Esophagus squamous epithelium (tissue), 5 donors: ENCODE measurements around the gene RSAD1. TPM values are rescaled to one million over a fixed set of nuclear protein-coding genes. Genes with fewer than 3 reads are reported as not detected.

ENCODE experiments used
- DNase-seq: peaks from one replicate; lab custom pipeline; 2025; lab: John Stamatoyannopoulos, UW
- H3K27ac ChIP-seq, 4 donors: fragments of 200-600 bp; sonication (generic); one replicate each; pipeline ENCODE4 v1.5.1; 2016 to 2019; ENCODE audit warnings: mild to moderate bottlenecking in 1 of 4
- H3K27me3 ChIP-seq, 4 donors: fragments of 200-600 bp; sonication (generic); 1 replicate in 3 of 4; 2 replicates in 1 of 4; pipeline versions ENCODE4 v1.5.1 to v1.6.0; 2017 to 2021; ENCODE audit warnings: antibody characterized with exemption in 1 of 4
- H3K36me3 ChIP-seq, 3 donors: fragments of 200-600 bp; sonication (generic); one replicate each; pipeline ENCODE4 v1.5.1; 2016 to 2019
- H3K4me1 ChIP-seq, 3 donors: fragments of 200-600 bp; sonication (generic); one replicate each; pipeline ENCODE4 v1.5.1; 2017 to 2019
- H3K4me3 ChIP-seq, 4 donors: fragments of 200-600 bp; sonication (generic); 1 replicate in 3 of 4; 2 replicates in 1 of 4; pipeline ENCODE4 v1.5.1; 2016 to 2019; ENCODE audit warnings: mild to moderate bottlenecking in 2 of 4, moderate library complexity in 1 of 4
- H3K9me3 ChIP-seq, 3 donors: fragments of 200-600 bp; sonication (generic); one replicate each; pipeline ENCODE4 v1.5.1; 2016 to 2019
- POLR2A ChIP-seq, 4 donors: fragments of 450-650 bp; IDR thresholded peaks; one replicate each; pipeline ENCODE4 v1.6.1; 2017; ENCODE audit warnings: antibody characterized with exemption in 4 of 4, mild to moderate bottlenecking in 4 of 4, moderate library complexity in 3 of 4
- WGBS, 2 donors: methylation state at CpG; one replicate each; pipeline ENCODE4 v1.1.5; 2018; 5-methylcytosine and 5-hydroxymethylcytosine counted together
- intact Hi-C: fragments of 100-400 bp; cut with DNase I; formaldehyde crosslinking; loops from one replicate; pipeline ENCODE4 v1.15.0; 2022
- total RNA-seq, 4 donors: library from RNA; depleted of rRNA; stranded (reverse); fragments of >200 nt; gene quantifications; one replicate each; pipeline ENCODE4 v1.1.0, GENCODE V29; 2016
- TF ChIP-seq, protein P1 (sequence below), 6 experiments: fragments of 450-650 bp in 4 of 6; fragments of 200-600 bp in 2 of 6; sonication (generic) in 2 of 6; IDR thresholded peaks; one replicate each; pipeline ENCODE4 v1.5.1; 2016 to 2019; ENCODE audit warnings: antibody characterized with exemption in 6 of 6, mild to moderate bottlenecking in 4 of 6, moderate library complexity in 4 of 6
- donor health status: DM: yes; HTN: yes; CAD: no.

The RSAD1 gene
- total RNA-seq, 4 donors from 2014 or later, result 9.1 to 19.3 (median 14.2) TPM

GRCh38 chr17:50521514-50521913 is 42.9 kb downstream of the RSAD1 start:
- no peaks in the 10 kb centered on the region for H3K27me3 ChIP-seq
- H3K9me3 ChIP-seq, result no peaks in the 10 kb centered on the region
- 86% methylated on average over 2 of the region's 2 CpGs; no CpG with 5 or more reads in 1 of the 2 donors for WGBS, 2 donors
- no peaks in the 10 kb centered on the region for H3K36me3 ChIP-seq
- peaks cover 0 to 33% (median 0%) of the 10 kb centered on the region in 3 donors for H3K4me1 ChIP-seq
- DNase-seq, result no peak
- no peak overlapping the region for H3K27ac ChIP-seq
- no peak for TF ChIP-seq POLR2A (IDR thresholded peaks at IDR 0.05)
- TF ChIP-seq, protein P1, sequence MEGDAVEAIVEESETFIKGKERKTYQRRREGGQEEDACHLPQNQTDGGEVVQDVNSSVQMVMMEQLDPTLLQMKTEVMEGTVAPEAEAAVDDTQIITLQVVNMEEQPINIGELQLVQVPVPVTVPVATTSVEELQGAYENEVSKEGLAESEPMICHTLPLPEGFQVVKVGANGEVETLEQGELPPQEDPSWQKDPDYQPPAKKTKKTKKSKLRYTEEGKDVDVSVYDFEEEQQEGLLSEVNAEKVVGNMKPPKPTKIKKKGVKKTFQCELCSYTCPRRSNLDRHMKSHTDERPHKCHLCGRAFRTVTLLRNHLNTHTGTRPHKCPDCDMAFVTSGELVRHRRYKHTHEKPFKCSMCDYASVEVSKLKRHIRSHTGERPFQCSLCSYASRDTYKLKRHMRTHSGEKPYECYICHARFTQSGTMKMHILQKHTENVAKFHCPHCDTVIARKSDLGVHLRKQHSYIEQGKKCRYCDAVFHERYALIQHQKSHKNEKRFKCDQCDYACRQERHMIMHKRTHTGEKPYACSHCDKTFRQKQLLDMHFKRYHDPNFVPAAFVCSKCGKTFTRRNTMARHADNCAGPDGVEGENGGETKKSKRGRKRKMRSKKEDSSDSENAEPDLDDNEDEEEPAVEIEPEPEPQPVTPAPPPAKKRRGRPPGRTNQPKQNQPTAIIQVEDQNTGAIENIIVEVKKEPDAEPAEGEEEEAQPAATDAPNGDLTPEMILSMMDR (IDR thresholded peaks at IDR 0.05), result no peak
- intact Hi-C loops, result no loop called here
- no peak overlapping the region for H3K4me3 ChIP-seq

- H3K4me3 ChIP-seq, result no peak overlapping the region
- DNase-seq, result no peak
- H3K36me3 ChIP-seq, result no peaks in the 10 kb centered on the region
- peaks cover 0 to 24% (median 0%) of the 10 kb centered on the region in 3 donors for H3K4me1 ChIP-seq
- no peaks in the 10 kb centered on the region for H3K9me3 ChIP-seq
- intact Hi-C loops, result no loop called here
- H3K27ac ChIP-seq, result no peak overlapping the region
- no peaks in the 10 kb centered on the region for H3K27me3 ChIP-seq
- 89 to 98% methylated on average over 8 to 9 of the region's 10 CpGs for WGBS, 2 donors
- TF ChIP-seq, protein P1 (IDR thresholded peaks at IDR 0.05), result no peak
- TF ChIP-seq POLR2A (IDR thresholded peaks at IDR 0.05), result no peak
These were observed 44.1 kb downstream of the RSAD1 start for GRCh38 chr17:50522766-50523165.

DNA sequence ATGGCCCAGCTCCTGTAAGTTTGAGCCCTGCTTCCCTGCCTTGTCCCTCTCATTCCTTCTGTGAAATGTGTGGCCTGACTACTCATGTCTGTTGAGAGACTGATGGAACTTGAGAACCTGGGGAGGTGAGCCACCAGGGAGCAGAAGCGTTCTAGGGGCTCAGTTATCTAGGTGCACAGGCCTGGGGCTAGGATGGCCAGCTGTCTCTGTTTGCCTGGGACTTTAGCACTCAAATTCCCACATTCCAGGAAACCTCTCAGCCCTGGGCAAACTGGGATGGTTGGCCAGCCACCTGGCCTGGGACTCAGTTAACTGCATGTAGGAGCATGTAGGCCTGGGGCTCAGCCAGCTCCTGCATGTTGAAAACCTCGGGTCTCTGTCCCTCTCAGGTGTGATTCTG is 44.5 kb downstream of the RSAD1 start:
- Histone ChIP-seq H3K36me3 (no peaks in the 10 kb centered on the region), H3K27me3 (no peaks in the 10 kb centered on the region), H3K9me3 (no peaks in the 10 kb centered on the region), H3K4me1 (peaks cover 0 to 24% (median 0%) of the 10 kb centered on the region in 3 donors), H3K27ac (no peak overlapping the region), H3K4me3 (no peak overlapping the region)
- no peak for DNase-seq
- intact Hi-C loops, result no loop called here
- no peak for TF ChIP-seq POLR2A (IDR thresholded peaks at IDR 0.05)
- TF ChIP-seq, protein P1 (IDR thresholded peaks at IDR 0.05), result no peak
- 33 to 58% methylated on average over 1 to 2 of the region's 2 CpGs for WGBS, 2 donors

GRCh38 chr17:50524838-50525237 is 46.2 kb downstream of the RSAD1 start:
- H3K4me3 ChIP-seq, result no peak overlapping the region
- H3K4me1 ChIP-seq, result peaks cover 0 to 15% (median 0%) of the 10 kb centered on the region in 3 donors
- DNase-seq, result no peak
- TF ChIP-seq, protein P1 (IDR thresholded peaks at IDR 0.05), result no peak
- no peak for TF ChIP-seq POLR2A (IDR thresholded peaks at IDR 0.05)
- WGBS, 2 donors, result 87 to 100% methylated on average over 3 to 10 of the region's 18 CpGs
- H3K27ac ChIP-seq, result no peak overlapping the region
- H3K36me3 ChIP-seq, result no peaks in the 10 kb centered on the region
- H3K9me3 ChIP-seq, result no peaks in the 10 kb centered on the region
- H3K27me3 ChIP-seq, result peaks cover 0 to 15% (median 0%) of the 10 kb centered on the region in 4 donors
- intact Hi-C loops, result no loop called here

- DNase-seq, result no peak
- no peak for TF ChIP-seq POLR2A (IDR thresholded peaks at IDR 0.05)
- TF ChIP-seq, protein P1 (IDR thresholded peaks at IDR 0.05), result no peak
- intact Hi-C loops, result no loop called here
- Histone ChIP-seq H3K4me1 (peaks cover 4 to 25% (median 5%) of the 10 kb centered on the region in 3 donors), H3K4me3 (no peak overlapping the region), H3K27ac (no peak overlapping the region), H3K27me3 (peaks cover 0 to 38% (median 2%) of the 10 kb centered on the region in 4 donors), H3K36me3 (no peaks in the 10 kb centered on the region), H3K9me3 (no peaks in the 10 kb centered on the region)
- WGBS, 2 donors, result 0 to 70% methylated on average over 1 to 4 of the region's 5 CpGs
These were observed 48.6 kb downstream of the RSAD1 start for GRCh38 chr17:50527155-50527762.
